ENCODE measurements around the gene KANSL1. TPM values are rescaled to one million over a fixed set of nuclear protein-coding genes. Genes with fewer than 3 reads are reported as not detected.

The KANSL1 gene
- total RNA-seq, 1 experiment from 2014 or later: 72.7 TPM

- H3K9me3 Mint-ChIP-seq: no peaks in the 10 kb centered on the region
- no peak overlapping the region for H3K4me3 Mint-ChIP-seq
- H3K27ac Mint-ChIP-seq: peak overlapping the region; percentile 88
- POLR2A ChIA-PET: no interaction called here
- no peaks in the 10 kb centered on the region for H3K27me3 Mint-ChIP-seq (ENCODE audit: low read depth)
- DNase-seq (ENCODE audit: low spot score): no peak
- H3K36me3 Mint-ChIP-seq: 0 out of 2 replicates have a peak, but pooled peaks cover 6% of the 10 kb centered on the region
- CTCF ChIA-PET: interaction anchor here (0.5 to 4.7 kb wide), 4 partner anchors 17 to 134 kb away, joined by 3 to 18 read pairs (median 4); partner anchors contain the start of gene KANSL1
- no peak for TF ChIP-seq ZNF671 (CRISPR knock-in tag; IDR thresholded peaks at IDR 0.05)
- no peak for TF ChIP-seq PREB (CRISPR knock-in tag; IDR thresholded peaks at IDR 0.05; ENCODE audit: borderline replicate concordance)
- TF ChIP-seq RORB (CRISPR knock-in tag; IDR thresholded peaks at IDR 0.05): no peak
- no peak for ATAC-seq
- H3K4me1 Mint-ChIP-seq: peaks cover 42% of the 10 kb centered on the region
Observed at GRCh38 chr17:46078675-46079074, 114.6 kb downstream of the KANSL1 start.

DNA sequence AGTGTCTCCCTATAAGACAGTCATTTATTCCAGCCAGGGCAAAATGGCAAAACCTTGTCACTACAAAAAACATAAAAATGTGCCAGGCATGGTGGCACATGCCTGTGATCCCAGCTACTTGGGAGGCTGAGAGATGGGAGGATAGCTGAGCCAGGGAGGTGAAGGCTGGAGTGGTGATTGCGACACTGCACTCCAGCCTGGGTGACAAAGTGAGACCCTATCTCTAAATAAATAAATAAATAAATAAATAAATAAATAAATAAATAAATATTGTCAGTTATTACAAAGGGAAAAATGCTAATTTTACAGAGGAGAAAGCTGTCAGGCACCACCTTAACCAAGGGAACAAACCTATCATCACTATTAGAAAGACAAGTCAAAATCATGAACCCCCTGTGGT lies 118.7 kb downstream of the KANSL1 start:
- no peak for TF ChIP-seq MXD4 (CRISPR knock-in tag; IDR thresholded peaks at IDR 0.05; ENCODE audit: borderline replicate concordance)
- TF ChIP-seq EMX1 (CRISPR knock-in tag; IDR thresholded peaks at IDR 0.05): no peak
- TF ChIP-seq ZNF425 (CRISPR knock-in tag; conservative IDR thresholded peaks at IDR 0.05): no peak
- no peak for TF ChIP-seq CREB1 (CRISPR knock-in tag; IDR thresholded peaks at IDR 0.05)
- no peak for TF ChIP-seq HMGA2 (CRISPR knock-in tag; IDR thresholded peaks at IDR 0.05)
- TF ChIP-seq FOXP4 (CRISPR knock-in tag; IDR thresholded peaks at IDR 0.05): no peak
- TF ChIP-seq ZMAT4 (CRISPR knock-in tag; IDR thresholded peaks at IDR 0.05): no peak
- no peak for TF ChIP-seq ZNF416 (CRISPR knock-in tag; IDR thresholded peaks at IDR 0.05)
- no peak for TF ChIP-seq RELA (CRISPR knock-in tag; IDR thresholded peaks at IDR 0.05; ENCODE audit: borderline replicate concordance)
- ChIA-PET POLR2A (no interaction called here), CTCF (interaction anchor here (4.7 kb wide), 1 partner anchor 30 kb away, joined by 18 read pairs; no protein-coding TSS in a partner anchor)
- no peaks in the 10 kb centered on the region for H3K9me3 Mint-ChIP-seq
- H3K27ac Mint-ChIP-seq: no peak overlapping the region
- ATAC-seq: no peak
- DNase-seq (ENCODE audit: low spot score): no peak
- H3K4me3 Mint-ChIP-seq: no peak overlapping the region
- H3K27me3 Mint-ChIP-seq (ENCODE audit: low read depth): no peaks in the 10 kb centered on the region
- 0 out of 2 replicates have a peak, but pooled peaks cover 6% of the 10 kb centered on the region for H3K36me3 Mint-ChIP-seq
- peaks cover 49% of the 10 kb centered on the region for H3K4me1 Mint-ChIP-seq

- H3K27ac Mint-ChIP-seq: peak overlapping the region; percentile 37
- no peak overlapping the region; the same call in 1 of the 2 replicates for H3K4me3 Mint-ChIP-seq
- no peaks in the 10 kb centered on the region for H3K9me3 Mint-ChIP-seq
- H3K27me3 Mint-ChIP-seq (ENCODE audit: low read depth): no peaks in the 10 kb centered on the region
- no peak for ATAC-seq
- H3K4me1 Mint-ChIP-seq: peaks cover 43% of the 10 kb centered on the region
- no peak for TF ChIP-seq ZNF317 (CRISPR knock-in tag; IDR thresholded peaks at IDR 0.05; ENCODE audit: borderline replicate concordance, low read depth)
- TF ChIP-seq ZNF425 (CRISPR knock-in tag; conservative IDR thresholded peaks at IDR 0.05): no peak
- no peak for TF ChIP-seq SMAD3 (CRISPR knock-in tag; IDR thresholded peaks at IDR 0.05; ENCODE audit: borderline replicate concordance)
- no peak for TF ChIP-seq NFYB (CRISPR knock-in tag; conservative IDR thresholded peaks at IDR 0.05; ENCODE audit: low read depth)
- no peak for TF ChIP-seq ZNF671 (CRISPR knock-in tag; IDR thresholded peaks at IDR 0.05)
- TF ChIP-seq GABPB1 (CRISPR knock-in tag; IDR thresholded peaks at IDR 0.05): no peak
- TF ChIP-seq JUN (CRISPR knock-in tag; IDR thresholded peaks at IDR 0.05): no peak
- TF ChIP-seq CREB1 (CRISPR knock-in tag; IDR thresholded peaks at IDR 0.05): no peak
- no peak for TF ChIP-seq KAT7 (CRISPR knock-in tag; IDR thresholded peaks at IDR 0.05; ENCODE audit: borderline replicate concordance)
- TF ChIP-seq HMGXB4 (CRISPR knock-in tag; IDR thresholded peaks at IDR 0.05): no peak
- no peak for TF ChIP-seq HMGA2 (CRISPR knock-in tag; IDR thresholded peaks at IDR 0.05)
- peaks cover 3% of the 10 kb centered on the region; the same call in 1 of the 2 replicates for H3K36me3 Mint-ChIP-seq
- DNase-seq (ENCODE audit: low spot score): no peak
- POLR2A ChIA-PET: no interaction called here
- CTCF ChIA-PET: no interaction called here
Observed at GRCh38 chr17:46072998-46073397, 120.2 kb downstream of the KANSL1 start.

Data from WTC11 (cell line).